GM13977 (cell line): Measurements from ENCODE around the gene SPATS2L.

Experiments
- DNase-seq: peaks from one replicate; pipeline ENCODE4 v3.0.0; 2012; ENCODE audit warnings: low spot score
- CTCF ChIP-seq: IDR thresholded peaks from 2 replicates; pipeline ENCODE4 v1.5.1; 2012; ENCODE audit warnings: mild to moderate bottlenecking, control low read depth; ENCODE audit not compliant: insufficient read depth; ENCODE audit errors: extremely low read depth, missing control alignments
- in situ Hi-C: fragments of 300-500 bp; cut with MboI; formaldehyde crosslinking; loops from one replicate; pipeline ENCODE4 v1.12.0; 2022; ENCODE audit warnings: low sequenced_read_pairs, low pct_unique_long_range_greater_than_20kb, mixed read lengths, inconsistent platforms; ENCODE audit not compliant: unreplicated experiment

SPATS2L gene

GRCh38 chr2:200459101-200459500 lies 152.6 kb downstream of the SPATS2L start:
- no peak for TF ChIP-seq CTCF
- no peak for DNase-seq
- in situ Hi-C loops, result no loop called here

- in situ Hi-C loops, result no loop called here
- no peak for DNase-seq
- TF ChIP-seq CTCF, result no peak
Observed at GRCh38 chr2:200461846-200462710, 155.6 kb downstream of the SPATS2L start.

- no peak for DNase-seq
- TF ChIP-seq CTCF, result no peak
- in situ Hi-C loops, result no loop called here
Observed at GRCh38 chr2:200463452-200463851, 157.0 kb downstream of the SPATS2L start.

- TF ChIP-seq CTCF, result no peak
- in situ Hi-C loops, result no loop called here
- DNase-seq, result no peak
Observed at GRCh38 chr2:200466425-200467418, 160.2 kb downstream of the SPATS2L start.

GRCh38 chr2:200467806-200468681 lies 161.6 kb downstream of the SPATS2L start:
- no peak for DNase-seq
- TF ChIP-seq CTCF, result no peak
- in situ Hi-C loops, result no loop called here
